Gastrocnemius medialis (tissue), 4 donors: ENCODE data around the gene NHLRC1. TPM values are rescaled to one million over a fixed set of nuclear protein-coding genes. Genes with fewer than 3 reads are reported as not detected.
"Not testable (repeated sequence)": the region's sequence is repeated elsewhere in the genome, so short reads cannot be mapped to it uniquely, and the experiment has no call there.

Experiments
- ATAC-seq, 2 donors: fragments of 150-250 bp; one replicate each; pipeline ENCODE4 v1.9.1; 2016
- DNase-seq, 2 donors: peaks; one replicate each; pipeline ENCODE4 v3.0.0-alpha.2; 2019
- H3K27ac ChIP-seq, 4 donors: fragments of 200-600 bp; sonication (generic); 1 replicate in 1 of 4; 2 replicates in 3 of 4; pipeline ENCODE4 v1.5.1; 2016 to 2018; ENCODE audit warnings: mild to moderate bottlenecking in 2 of 4, moderate library complexity in 1 of 4
- H3K27me3 ChIP-seq, 3 donors: fragments of 200-600 bp; sonication (generic) in 2 of 3; 1 replicate in 1 of 3; 2 replicates in 2 of 3; pipeline versions ENCODE4 v1.5.1 to v1.6.0; 2016 to 2019; ENCODE audit warnings: mild to moderate bottlenecking in 1 of 3, moderate library complexity in 1 of 3
- H3K36me3 ChIP-seq, 2 donors: fragments of 200-600 bp; sonication (generic) in 1 of 2; one replicate each; pipeline ENCODE4 v1.5.1; 2017 to 2018
- H3K4me1 ChIP-seq, 2 donors: fragments of 200-600 bp; sonication (generic) in 1 of 2; one replicate each; pipeline ENCODE4 v1.5.1; 2016 to 2017; ENCODE audit warnings: mild to moderate bottlenecking in 2 of 2
- H3K4me3 ChIP-seq, 4 donors: fragments of 200-600 bp; sonication (generic) in 3 of 4; 1 replicate in 1 of 4; 2 replicates in 3 of 4; pipeline ENCODE4 v1.5.1; 2016 to 2019; ENCODE audit warnings: mild to moderate bottlenecking in 2 of 4
- H3K9me3 ChIP-seq, 3 donors: fragments of 200-600 bp; sonication (generic) in 2 of 3; 1 replicate in 1 of 3; 2 replicates in 2 of 3; pipeline ENCODE4 v1.5.1; 2016 to 2019
- POLR2A ChIP-seq, 2 donors: fragments of 450-650 bp; IDR thresholded peaks; one replicate each; pipeline ENCODE4 v1.6.1; 2017; ENCODE audit warnings: antibody characterized with exemption in 2 of 2, mild to moderate bottlenecking in 2 of 2, moderate library complexity in 2 of 2
- in situ Hi-C, 4 donors: fragments of 200-750 bp; cut with MboI; loops; one replicate each; pipeline versions ENCODE4 v1.15.0 to v1.8.0; 2017; ENCODE audit warnings: low sequenced_read_pairs in 4 of 4
- intact Hi-C: fragments of 100-400 bp; cut with DNase I; formaldehyde crosslinking; loops from one replicate; pipeline ENCODE4 v1.15.1; 2023; ENCODE audit warnings: low total_unique reads
- total RNA-seq, 4 donors: library from RNA; depleted of rRNA; stranded (reverse); fragments of >200 nt; gene quantifications; one replicate each; pipeline versions ENCODE4 v1.1.0 to v1.2.3, GENCODE V29; 2016
- TF ChIP-seq, protein P1 (sequence below), 5 experiments: fragments of 450-650 bp in 3 of 5; fragments of 200-600 bp in 2 of 5; sonication (generic) in 2 of 5; IDR thresholded peaks in 4 of 5; conservative IDR thresholded peaks in 1 of 5; 1 replicate in 4 of 5; 2 replicates in 1 of 5; pipeline ENCODE4 v1.5.1; 2016 to 2019; ENCODE audit warnings: antibody characterized with exemption in 5 of 5, mild to moderate bottlenecking in 3 of 5, moderate library complexity in 3 of 5

Gene NHLRC1
- total RNA-seq, 4 donors from 2014 or later = 0.56 to 1.9 (median 1.4) TPM

DNA sequence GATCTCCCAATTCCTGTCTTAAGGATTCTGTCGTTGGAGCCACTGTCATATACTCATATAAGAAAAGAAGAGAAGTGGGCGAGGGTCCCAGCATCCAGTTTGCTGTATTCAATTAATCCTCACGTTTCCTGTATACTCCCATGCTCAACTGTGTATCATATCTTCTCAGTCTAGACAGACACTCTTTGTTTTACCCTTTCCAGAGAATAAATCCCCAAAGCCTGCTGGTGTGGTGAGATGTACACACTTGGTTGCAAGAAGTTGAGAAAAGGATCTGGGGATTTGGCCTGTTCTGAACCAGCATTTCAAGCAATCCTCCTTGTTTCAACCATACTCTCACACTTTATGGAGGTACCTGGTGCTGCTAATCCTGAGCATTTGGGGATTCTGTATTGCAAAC is 29.3 kb upstream of the NHLRC1 start:
- DNase-seq (no peak), ATAC-seq (no peak)
- TF ChIP-seq POLR2A (IDR thresholded peaks at IDR 0.05) = no peak
- TF ChIP-seq, protein P1, sequence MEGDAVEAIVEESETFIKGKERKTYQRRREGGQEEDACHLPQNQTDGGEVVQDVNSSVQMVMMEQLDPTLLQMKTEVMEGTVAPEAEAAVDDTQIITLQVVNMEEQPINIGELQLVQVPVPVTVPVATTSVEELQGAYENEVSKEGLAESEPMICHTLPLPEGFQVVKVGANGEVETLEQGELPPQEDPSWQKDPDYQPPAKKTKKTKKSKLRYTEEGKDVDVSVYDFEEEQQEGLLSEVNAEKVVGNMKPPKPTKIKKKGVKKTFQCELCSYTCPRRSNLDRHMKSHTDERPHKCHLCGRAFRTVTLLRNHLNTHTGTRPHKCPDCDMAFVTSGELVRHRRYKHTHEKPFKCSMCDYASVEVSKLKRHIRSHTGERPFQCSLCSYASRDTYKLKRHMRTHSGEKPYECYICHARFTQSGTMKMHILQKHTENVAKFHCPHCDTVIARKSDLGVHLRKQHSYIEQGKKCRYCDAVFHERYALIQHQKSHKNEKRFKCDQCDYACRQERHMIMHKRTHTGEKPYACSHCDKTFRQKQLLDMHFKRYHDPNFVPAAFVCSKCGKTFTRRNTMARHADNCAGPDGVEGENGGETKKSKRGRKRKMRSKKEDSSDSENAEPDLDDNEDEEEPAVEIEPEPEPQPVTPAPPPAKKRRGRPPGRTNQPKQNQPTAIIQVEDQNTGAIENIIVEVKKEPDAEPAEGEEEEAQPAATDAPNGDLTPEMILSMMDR (IDR thresholded peaks at IDR 0.05 in 4 of 5, conservative IDR thresholded peaks at IDR 0.05 in 1 of 5) = no peak
- intact Hi-C loops = loop anchor here (5.0 to 10.0 kb wide), 2 partner anchors 167 to 1870 kb away; partner anchors contain the start of gene KIF13A
- peaks cover 14 to 19% of the 10 kb centered on the region in 2 donors for H3K4me1 ChIP-seq
- H3K27ac ChIP-seq = no peak overlapping the region
- peaks cover 0 to 18% of the 10 kb centered on the region in 2 donors for H3K36me3 ChIP-seq
- in situ Hi-C loops = no loop called here
- no peak overlapping the region for H3K4me3 ChIP-seq
- no peaks in the 10 kb centered on the region for H3K27me3 ChIP-seq
- no peaks in the 10 kb centered on the region for H3K9me3 ChIP-seq

- H3K27me3 ChIP-seq, in situ Hi-C loops, H3K27ac ChIP-seq, DNase-seq, ATAC-seq, H3K4me3 ChIP-seq, H3K9me3 ChIP-seq: not testable (repeated sequence)
- peaks cover 0 to 22% of the 10 kb centered on the region in 2 donors for H3K36me3 ChIP-seq
- H3K4me1 ChIP-seq = peaks cover 14 to 19% of the 10 kb centered on the region in 2 donors
- intact Hi-C loops = loop anchor here (5.0 to 10.0 kb wide), 2 partner anchors 167 to 1869 kb away; partner anchors contain the start of gene KIF13A
Measured at GRCh38 chr6:18151391-18151790, 28.9 kb upstream of the NHLRC1 start.

DNA sequence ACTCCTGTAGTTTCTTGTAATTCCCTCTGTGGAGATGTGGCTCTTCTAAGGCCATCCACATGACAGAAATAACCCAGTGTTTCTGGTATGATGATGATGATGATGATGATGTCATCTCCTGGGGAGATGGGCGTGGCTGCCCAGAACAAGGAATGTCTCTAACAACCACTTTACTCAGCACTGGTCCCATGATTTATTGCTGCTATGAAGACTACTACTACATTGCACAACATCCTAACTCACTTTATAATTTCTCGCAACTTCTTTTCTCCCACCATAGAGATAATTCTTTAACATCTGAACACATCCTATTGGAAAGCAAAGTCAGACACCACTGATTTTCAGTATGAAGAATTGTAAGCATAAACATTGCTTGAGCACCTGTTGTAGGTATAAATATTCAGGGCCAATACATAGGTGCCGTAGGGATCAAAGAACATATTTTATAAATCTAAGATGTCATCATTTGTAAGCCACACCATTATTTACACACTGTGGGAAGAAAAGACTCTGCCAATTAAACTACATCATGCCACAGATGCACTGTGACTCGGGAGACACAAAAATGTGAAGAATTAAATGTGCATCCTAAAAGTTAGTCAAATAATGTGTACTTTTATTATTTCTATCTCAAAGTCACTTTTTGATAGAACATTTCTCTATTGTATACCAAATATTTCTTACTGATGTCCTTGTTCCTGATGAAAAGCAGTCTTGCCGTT is 26.0 kb upstream of the NHLRC1 start:
- H3K4me3 ChIP-seq = no peak overlapping the region
- ATAC-seq (no peak), DNase-seq (no peak)
- no peaks in the 10 kb centered on the region for H3K9me3 ChIP-seq
- no peak overlapping the region for H3K27ac ChIP-seq
- TF ChIP-seq, protein P1 (IDR thresholded peaks at IDR 0.05 in 4 of 5, conservative IDR thresholded peaks at IDR 0.05 in 1 of 5) = no peak
- no peak for TF ChIP-seq POLR2A (IDR thresholded peaks at IDR 0.05)
- H3K4me1 ChIP-seq = peaks cover 0 to 5% of the 10 kb centered on the region in 2 donors
- peaks cover 0 to 22% of the 10 kb centered on the region in 2 donors for H3K36me3 ChIP-seq
- intact Hi-C loops = no loop called here
- H3K27me3 ChIP-seq = no peaks in the 10 kb centered on the region
- in situ Hi-C loops = no loop called here

- no peak for ATAC-seq
- no peaks in the 10 kb centered on the region for H3K27me3 ChIP-seq
- no peak for TF ChIP-seq POLR2A (IDR thresholded peaks at IDR 0.05)
- TF ChIP-seq, protein P1 (IDR thresholded peaks at IDR 0.05 in 4 of 5, conservative IDR thresholded peaks at IDR 0.05 in 1 of 5) = no peak
- H3K9me3 ChIP-seq = no peaks in the 10 kb centered on the region
- peaks cover 0 to 22% of the 10 kb centered on the region in 2 donors for H3K36me3 ChIP-seq
- H3K27ac ChIP-seq = no peak overlapping the region
- intact Hi-C loops (no loop called here), in situ Hi-C loops (no loop called here)
- H3K4me3 ChIP-seq = no peak overlapping the region
- no peak for DNase-seq
- H3K4me1 ChIP-seq = no peaks in the 10 kb centered on the region
Measured at GRCh38 chr6:18147616-18148015, 25.1 kb upstream of the NHLRC1 start.

GRCh38 chr6:18147160-18147559 is 24.7 kb upstream of the NHLRC1 start:
- in situ Hi-C loops (no loop called here), intact Hi-C loops (no loop called here)
- H3K4me3 ChIP-seq = no peak overlapping the region
- ATAC-seq (no peak), DNase-seq (no peak)
- TF ChIP-seq, protein P1 (IDR thresholded peaks at IDR 0.05 in 4 of 5, conservative IDR thresholded peaks at IDR 0.05 in 1 of 5) = no peak
- no peak for TF ChIP-seq POLR2A (IDR thresholded peaks at IDR 0.05)
- no peaks in the 10 kb centered on the region for H3K27me3 ChIP-seq
- no peaks in the 10 kb centered on the region for H3K9me3 ChIP-seq
- no peaks in the 10 kb centered on the region for H3K4me1 ChIP-seq
- no peak overlapping the region for H3K27ac ChIP-seq
- peaks cover 0 to 26% of the 10 kb centered on the region in 2 donors for H3K36me3 ChIP-seq
